ENCODE results near the gene MTRF1.

The MTRF1 gene

GRCh38 chr13:41222259-41222852 is 41.0 kb downstream of the MTRF1 start:
- H3K4me1 Mint-ChIP-seq = no peaks in the 10 kb centered on the region
- H3K9me3 Mint-ChIP-seq = no peaks in the 10 kb centered on the region
- no peaks in the 10 kb centered on the region for H3K27me3 Mint-ChIP-seq
- peaks cover 19 to 26% of the 10 kb centered on the region in 2 donors for H3K36me3 Mint-ChIP-seq
- H3K27ac Mint-ChIP-seq = no peak overlapping the region
- no peak overlapping the region for H3K4me3 Mint-ChIP-seq
- peak; percentile 43 for DNase-seq
- peak; percentile 87 to 91 for ATAC-seq (replicated peaks)

DNA sequence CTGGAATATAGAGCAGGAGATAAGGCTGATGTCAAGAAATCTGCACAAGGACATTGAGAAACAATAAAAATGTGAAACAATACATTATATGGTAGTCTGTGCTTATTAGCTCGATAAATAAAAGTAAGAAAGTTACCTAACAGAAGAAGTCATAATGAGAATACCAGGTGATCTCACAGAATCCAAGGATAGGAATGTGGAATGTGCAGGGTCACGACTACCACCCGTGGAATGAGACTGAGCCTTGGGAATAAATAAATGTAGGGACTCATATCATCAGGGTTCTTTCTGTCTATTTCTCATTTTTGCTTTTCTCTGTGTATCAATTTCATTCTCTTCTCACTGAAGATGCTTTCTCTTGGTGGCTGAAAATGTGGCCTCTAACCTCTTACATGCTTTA is 43.0 kb downstream of the MTRF1 start:
- Mint-ChIP-seq H3K4me3 (no peak overlapping the region), H3K4me1 (no peaks in the 10 kb centered on the region), H3K9me3 (no peaks in the 10 kb centered on the region), H3K36me3 (peaks cover 13 to 22% of the 10 kb centered on the region in 2 donors), H3K27me3 (no peaks in the 10 kb centered on the region), H3K27ac (no peak overlapping the region)
- ATAC-seq (replicated peaks) (no peak), DNase-seq (no peak)

DNA sequence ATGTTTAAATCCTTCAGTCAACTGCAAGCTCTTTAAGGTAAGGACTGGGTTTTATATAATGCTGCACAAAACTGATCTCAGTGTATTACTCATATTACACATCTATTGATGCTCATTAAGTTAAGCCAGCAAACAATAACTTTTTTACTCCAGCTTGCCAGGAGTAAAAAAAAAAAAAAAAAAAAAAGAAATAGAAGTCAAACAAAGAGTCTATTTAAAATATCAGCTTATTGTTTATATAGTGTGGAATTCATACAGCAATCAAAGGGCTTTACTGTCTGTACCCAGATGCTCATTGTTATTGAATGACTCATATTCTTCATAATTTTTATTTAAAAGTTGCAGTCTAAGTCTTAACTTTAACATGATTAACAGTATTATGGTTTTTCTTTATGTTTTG is 47.2 kb downstream of the MTRF1 start:
- ATAC-seq (replicated peaks) = no peak

DNA sequence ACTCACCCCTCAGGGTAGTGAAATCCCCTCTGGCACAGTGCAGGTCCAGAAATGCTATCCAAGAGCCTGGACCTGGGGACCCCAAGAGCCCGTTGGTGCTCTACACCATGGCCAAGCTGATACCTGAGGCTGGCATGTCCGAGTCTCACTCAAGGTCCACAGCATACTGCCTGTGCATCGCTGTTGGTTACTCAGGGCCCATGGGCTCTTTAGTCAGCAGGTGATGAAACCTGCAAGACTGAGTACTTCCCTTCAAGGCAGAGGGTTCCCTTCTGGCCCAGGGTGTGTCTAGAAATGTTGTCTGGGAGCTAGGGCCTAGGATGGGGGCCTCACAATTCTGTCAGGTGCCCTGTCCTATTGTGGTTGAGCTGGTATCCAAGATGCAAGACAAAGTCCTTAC is 49.5 kb downstream of the MTRF1 start:
- H3K27ac Mint-ChIP-seq = no peak overlapping the region
- peaks cover 0 to 2% of the 10 kb centered on the region in 2 donors for H3K4me1 Mint-ChIP-seq
- no peak for DNase-seq
- H3K4me3 Mint-ChIP-seq = no peak overlapping the region
- H3K9me3 Mint-ChIP-seq = peaks cover 8 to 10% of the 10 kb centered on the region in 2 donors
- no peak for ATAC-seq (replicated peaks)
- H3K36me3 Mint-ChIP-seq = peaks cover 14 to 39% of the 10 kb centered on the region in 2 donors
- H3K27me3 Mint-ChIP-seq = no peaks in the 10 kb centered on the region

More for the DNA sequence above, 47.2 kb downstream of the MTRF1 start:
- no peak overlapping the region for H3K27ac Mint-ChIP-seq
- peaks cover 18 to 40% of the 10 kb centered on the region in 2 donors for H3K36me3 Mint-ChIP-seq
- peaks cover 6 to 8% of the 10 kb centered on the region in 2 donors for H3K9me3 Mint-ChIP-seq
- H3K4me1 Mint-ChIP-seq = peaks cover 0 to 2% of the 10 kb centered on the region in 2 donors
- H3K4me3 Mint-ChIP-seq = no peak overlapping the region
- DNase-seq = no peak
- no peaks in the 10 kb centered on the region for H3K27me3 Mint-ChIP-seq

DNA sequence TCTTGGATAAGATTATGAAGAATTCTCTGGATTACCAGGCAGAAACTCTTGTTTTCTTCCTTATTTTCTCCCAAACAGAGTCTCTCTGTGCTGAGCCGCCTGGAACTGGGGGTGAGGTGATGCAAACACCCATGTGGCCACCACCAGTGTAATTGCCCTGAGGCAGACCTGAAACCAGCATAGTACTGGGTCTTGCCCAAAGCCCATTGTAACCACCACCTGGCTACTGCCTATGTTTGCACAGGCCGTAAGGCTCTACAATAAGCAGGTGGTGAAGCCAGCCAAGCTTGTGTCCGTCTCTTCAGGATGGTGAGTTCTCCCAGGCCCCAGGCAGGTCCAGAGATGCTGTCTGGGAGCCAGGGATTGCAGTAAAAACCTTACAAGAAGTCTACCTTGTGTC is 50.1 kb downstream of the MTRF1 start:
- Mint-ChIP-seq H3K4me1 (peaks cover 0 to 2% of the 10 kb centered on the region in 2 donors), H3K27ac (peak overlapping the region; percentile 62), H3K9me3 (peaks cover 8 to 10% of the 10 kb centered on the region in 2 donors), H3K27me3 (no peaks in the 10 kb centered on the region), H3K36me3 (peaks cover 14 to 39% of the 10 kb centered on the region in 2 donors), H3K4me3 (no peak overlapping the region)
- DNase-seq = no peak
- no peak for ATAC-seq (replicated peaks)

DNA sequence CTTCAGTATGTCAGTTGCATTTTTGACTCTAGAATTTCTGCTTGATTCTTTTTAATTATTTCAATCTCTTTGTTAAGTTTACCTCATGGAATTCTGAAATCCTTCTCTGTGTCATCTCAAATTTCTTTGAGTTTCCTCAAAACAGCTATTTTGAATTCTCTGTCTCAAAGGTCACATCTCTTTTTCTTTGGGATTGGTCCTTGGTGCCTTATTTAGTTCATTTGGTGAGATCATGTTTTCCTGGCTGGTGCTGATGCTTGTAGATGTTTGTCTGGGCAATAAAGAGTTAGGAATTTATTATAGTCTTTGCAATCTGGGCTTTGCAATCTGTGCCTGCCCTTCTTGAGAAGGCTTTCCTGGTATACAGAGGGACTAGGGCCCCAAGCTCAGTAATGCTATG is 50.5 kb downstream of the MTRF1 start:
- Mint-ChIP-seq H3K4me1 (peaks cover 0 to 2% of the 10 kb centered on the region in 2 donors), H3K9me3 (peaks cover 10% of the 10 kb centered on the region in 2 donors)
- no peak for ATAC-seq (replicated peaks)

DNA sequence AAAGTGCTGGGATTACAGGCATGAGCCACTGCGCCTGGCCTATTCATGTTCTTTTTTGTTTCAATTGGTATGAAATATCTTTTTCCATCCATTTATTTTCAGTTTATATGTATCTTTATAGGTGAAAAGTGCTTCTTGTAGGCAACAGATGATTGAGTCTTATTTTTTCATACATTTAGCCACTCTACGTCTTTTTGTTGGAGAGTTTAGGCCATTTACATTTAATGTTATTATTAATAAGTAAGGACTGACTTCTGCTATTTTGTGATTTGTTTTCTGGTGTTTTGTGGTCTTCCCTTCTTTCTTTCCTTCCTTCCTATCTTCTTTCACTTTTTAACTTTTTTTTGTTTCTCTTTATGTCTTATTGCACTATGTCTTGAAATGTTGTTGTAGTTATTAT is 52.3 kb downstream of the MTRF1 start:
- Mint-ChIP-seq H3K36me3 (peaks cover 13 to 32% of the 10 kb centered on the region in 2 donors), H3K27ac (no peak overlapping the region), H3K9me3 (peaks cover 10 to 12% of the 10 kb centered on the region in 2 donors), H3K4me1 (peaks cover 0 to 2% of the 10 kb centered on the region in 2 donors), H3K27me3 (no peaks in the 10 kb centered on the region), H3K4me3 (no peak overlapping the region)
- DNase-seq = no peak
- ATAC-seq (replicated peaks) = no peak

More for the DNA sequence above, 50.5 kb downstream of the MTRF1 start:
- peaks cover 14 to 37% of the 10 kb centered on the region in 2 donors for H3K36me3 Mint-ChIP-seq
- H3K27me3 Mint-ChIP-seq = no peaks in the 10 kb centered on the region
- no peak for DNase-seq
- H3K27ac Mint-ChIP-seq = no peak overlapping the region
- H3K4me3 Mint-ChIP-seq = no peak overlapping the region

DNA sequence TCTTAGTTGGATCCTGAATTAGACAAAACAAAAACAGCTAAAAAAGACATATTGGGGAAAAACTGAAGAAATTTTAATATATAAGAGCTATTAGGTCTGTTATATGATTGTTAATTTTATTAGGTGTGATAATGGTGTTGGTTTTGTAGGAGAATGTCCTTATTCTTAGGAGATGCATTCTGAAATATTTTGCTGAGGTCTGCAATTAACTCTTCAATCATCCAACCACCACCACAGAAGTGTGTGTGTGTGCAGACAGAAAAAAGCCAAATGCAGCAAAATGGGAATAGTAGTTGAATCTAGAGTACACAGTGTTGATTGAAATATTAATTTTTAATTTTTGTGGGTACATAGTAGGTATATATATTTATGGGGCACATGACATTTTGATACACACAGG is 56.9 kb downstream of the MTRF1 start:
- no peak for ATAC-seq (replicated peaks)
- peaks cover 3 to 11% of the 10 kb centered on the region in 2 donors for H3K36me3 Mint-ChIP-seq
- H3K27ac Mint-ChIP-seq = no peak overlapping the region
- H3K27me3 Mint-ChIP-seq = no peaks in the 10 kb centered on the region
- peaks cover 4 to 7% of the 10 kb centered on the region in 2 donors for H3K9me3 Mint-ChIP-seq
- H3K4me1 Mint-ChIP-seq = no peaks in the 10 kb centered on the region
- no peak overlapping the region for H3K4me3 Mint-ChIP-seq
- no peak for DNase-seq

GRCh38 chr13:41203810-41204209 is 59.6 kb downstream of the MTRF1 start:
- no peaks in the 10 kb centered on the region for H3K27me3 Mint-ChIP-seq
- no peak overlapping the region for H3K4me3 Mint-ChIP-seq
- H3K36me3 Mint-ChIP-seq = peaks cover 6 to 8% of the 10 kb centered on the region in 2 donors
- H3K4me1 Mint-ChIP-seq = peaks cover 16 to 24% of the 10 kb centered on the region in 2 donors
- DNase-seq (no peak), ATAC-seq (replicated peaks) (no peak)
- peaks cover 8 to 9% of the 10 kb centered on the region in 2 donors for H3K9me3 Mint-ChIP-seq
- no peak overlapping the region for H3K27ac Mint-ChIP-seq

DNA sequence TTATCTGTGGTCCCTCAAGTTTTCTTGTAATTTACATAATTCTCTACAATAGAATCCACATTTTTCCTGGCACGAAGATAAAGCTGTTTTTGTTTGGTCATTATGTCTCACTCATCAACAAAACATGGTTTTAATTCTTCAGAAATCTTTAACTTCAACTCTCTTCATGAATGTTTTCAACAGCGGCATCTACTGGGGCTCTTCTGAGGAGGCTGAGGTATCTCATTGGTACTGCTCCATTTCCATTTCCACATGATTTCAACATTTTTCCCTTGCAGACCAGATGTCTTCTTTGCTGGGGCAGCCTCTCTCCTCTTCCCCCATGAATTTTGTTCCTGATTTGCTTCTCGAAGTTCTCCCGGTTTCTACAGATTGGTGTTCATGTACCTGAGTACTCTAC is 63.2 kb downstream of the MTRF1 start:
- DNase-seq = no peak
- H3K4me1 Mint-ChIP-seq = peaks cover 23 to 39% of the 10 kb centered on the region in 2 donors
- H3K36me3 Mint-ChIP-seq = peaks cover 6 to 11% of the 10 kb centered on the region in 2 donors
- no peaks in the 10 kb centered on the region for H3K27me3 Mint-ChIP-seq
- ATAC-seq (replicated peaks) = no peak
- H3K9me3 Mint-ChIP-seq = peaks cover 8 to 10% of the 10 kb centered on the region in 2 donors
- H3K4me3 Mint-ChIP-seq = peak overlapping the region in 1 of 2 donors; percentile 5
- H3K27ac Mint-ChIP-seq = peak overlapping the region; percentile 82

DNA sequence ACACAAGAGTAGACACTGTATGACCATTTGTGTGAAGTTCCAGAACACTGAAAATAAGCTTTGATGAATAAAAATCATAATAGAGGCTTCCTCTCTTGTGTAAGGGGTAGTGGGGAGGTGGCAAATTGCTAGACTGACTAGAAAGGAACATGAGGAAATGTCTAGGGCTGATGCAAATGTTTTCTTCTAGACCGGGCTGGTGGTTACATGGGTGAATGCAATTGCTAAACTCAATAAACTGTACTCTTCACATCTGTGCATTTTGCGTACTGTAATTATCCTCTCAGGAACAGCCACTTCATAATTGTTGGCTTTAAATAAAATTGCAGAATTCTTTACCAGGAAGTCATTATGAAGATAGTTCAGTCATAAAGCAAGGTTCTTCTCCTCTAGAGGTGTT is 63.9 kb downstream of the MTRF1 start:
- Mint-ChIP-seq H3K36me3 (peaks cover 6 to 11% of the 10 kb centered on the region in 2 donors), H3K27ac (peak overlapping the region; percentile 93), H3K4me1 (peaks cover 25 to 42% of the 10 kb centered on the region in 2 donors), H3K9me3 (peaks cover 8 to 10% of the 10 kb centered on the region in 2 donors), H3K27me3 (no peaks in the 10 kb centered on the region), H3K4me3 (peak overlapping the region in 1 of 2 donors; percentile 17)
- DNase-seq = peak; percentile 29
- peak; percentile 94 to 95 for ATAC-seq (replicated peaks)

GRCh38 chr13:41199079-41199478 is 64.3 kb downstream of the MTRF1 start:
- Mint-ChIP-seq H3K27me3 (no peaks in the 10 kb centered on the region), H3K27ac (peak overlapping the region; percentile 93), H3K4me3 (peak overlapping the region in 1 of 2 donors; percentile 17), H3K4me1 (peaks cover 27 to 46% of the 10 kb centered on the region in 2 donors), H3K9me3 (peaks cover 8 to 10% of the 10 kb centered on the region in 2 donors), H3K36me3 (peaks cover 6 to 14% of the 10 kb centered on the region in 2 donors)
- DNase-seq = peak; percentile 32
- ATAC-seq (replicated peaks) = peak; percentile 46 to 52

- H3K27me3 Mint-ChIP-seq = no peaks in the 10 kb centered on the region
- no peak overlapping the region for H3K27ac Mint-ChIP-seq
Observed at GRCh38 chr13:41196620-41197019, 66.8 kb downstream of the MTRF1 start.

DNA sequence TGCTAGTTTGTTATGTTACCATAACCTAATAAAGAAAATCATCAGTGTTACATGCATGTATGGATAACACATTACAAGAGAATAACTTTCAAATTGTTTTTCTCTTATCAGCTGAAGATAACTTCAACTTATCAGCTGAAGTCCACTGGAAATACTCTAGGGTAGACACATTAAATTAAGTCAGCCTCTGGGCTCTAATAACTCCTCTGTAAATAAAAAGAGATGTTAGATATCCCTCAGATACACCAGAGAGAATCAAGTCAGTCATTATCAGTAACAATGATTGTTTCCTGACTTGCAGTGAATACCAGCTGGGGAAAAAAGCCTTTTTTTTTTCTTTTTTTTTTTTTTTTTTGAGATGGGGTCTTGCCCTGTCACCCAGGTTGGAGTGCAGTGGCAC is 67.4 kb downstream of the MTRF1 start:
- H3K4me1 Mint-ChIP-seq = peaks cover 42 to 62% of the 10 kb centered on the region in 2 donors
- peaks cover 8 to 14% of the 10 kb centered on the region in 2 donors for H3K9me3 Mint-ChIP-seq
- ATAC-seq (replicated peaks) (no peak), DNase-seq (no peak)
- peaks cover 14 to 30% of the 10 kb centered on the region in 2 donors for H3K36me3 Mint-ChIP-seq
- no peak overlapping the region for H3K4me3 Mint-ChIP-seq
- no peak overlapping the region for H3K27ac Mint-ChIP-seq
- H3K27me3 Mint-ChIP-seq = no peaks in the 10 kb centered on the region

More at GRCh38 chr13:41196620-41197019, 66.8 kb downstream of the MTRF1 start:
- H3K4me3 Mint-ChIP-seq = no peak overlapping the region
- peaks cover 14 to 29% of the 10 kb centered on the region in 2 donors for H3K36me3 Mint-ChIP-seq
- H3K4me1 Mint-ChIP-seq = peaks cover 42 to 64% of the 10 kb centered on the region in 2 donors
- ATAC-seq (replicated peaks) (no peak), DNase-seq (no peak)
- H3K9me3 Mint-ChIP-seq = peaks cover 8 to 14% of the 10 kb centered on the region in 2 donors
